Femur (tissue), 1 donor: Measurements from ENCODE around the gene DIO2.

ENCODE experiments used
- DNase-seq: peaks from one replicate; pipeline ENCODE4 v3.0.0-alpha.2; 2017

Gene DIO2

DNA sequence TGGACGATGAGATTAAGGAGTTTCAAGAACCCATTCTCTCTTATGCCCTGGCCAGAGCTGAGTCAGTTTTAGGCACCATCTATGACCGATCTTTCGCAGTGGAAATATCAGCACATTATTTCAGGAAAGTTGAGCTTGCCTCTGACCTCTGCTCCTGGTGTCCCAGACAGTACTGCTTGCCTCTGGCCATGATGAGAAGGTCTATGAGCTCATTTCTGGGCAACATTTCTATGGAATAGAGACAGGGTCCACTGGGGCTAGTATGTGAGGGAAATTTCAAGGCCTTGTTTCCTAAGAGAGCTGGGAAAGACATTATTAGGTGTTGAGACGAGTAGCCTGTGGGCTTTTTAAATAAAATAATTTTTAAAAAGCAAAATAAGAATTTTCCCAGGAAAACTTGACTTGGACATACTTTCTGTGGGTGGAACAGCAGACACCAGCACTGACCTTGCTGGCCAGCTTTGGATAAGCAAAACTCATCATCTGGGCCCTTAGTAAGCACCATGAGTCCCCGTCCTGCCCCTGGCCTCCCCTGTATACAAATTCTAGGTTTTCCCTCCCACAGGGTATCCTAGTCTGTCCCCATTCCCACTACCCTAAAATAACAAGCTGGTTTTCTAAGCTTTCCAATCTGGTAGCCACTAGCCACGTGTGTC is 43.4 kb downstream of the DIO2 start:
- DNase-seq: no peak

DNA sequence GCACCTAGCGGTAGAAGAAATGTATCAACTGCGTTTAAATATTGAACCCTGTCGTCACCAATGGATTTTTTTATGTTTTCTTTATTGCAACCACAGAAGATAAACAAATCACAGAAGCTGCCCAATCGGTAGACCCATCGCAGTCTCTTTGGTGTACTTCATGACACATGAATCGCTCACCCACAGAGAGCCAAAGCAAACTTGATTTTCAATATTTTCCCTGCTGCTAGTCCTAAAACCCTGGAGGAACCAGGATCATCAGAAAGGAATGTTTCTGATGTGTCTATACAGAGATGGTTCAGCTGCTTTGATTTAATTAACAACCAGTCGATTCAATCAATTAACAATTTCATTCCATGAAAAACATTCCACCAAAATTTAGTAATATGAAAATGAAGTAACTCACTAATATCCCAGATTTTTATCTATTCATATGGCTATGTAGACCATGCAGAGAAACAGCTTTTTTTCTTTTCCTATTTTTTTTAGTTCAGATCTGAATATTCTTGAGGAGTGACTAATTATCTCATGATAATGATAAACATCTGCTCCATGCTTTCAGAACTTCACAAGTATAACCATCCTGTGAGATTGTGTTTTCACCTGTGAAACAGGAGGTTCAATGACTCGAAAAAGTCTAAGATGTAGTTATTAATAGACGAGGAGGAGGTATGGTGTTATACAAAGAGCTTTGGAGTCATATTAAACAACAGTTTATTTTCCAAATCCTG is 46.1 kb downstream of the DIO2 start:
- no peak for DNase-seq

DNA sequence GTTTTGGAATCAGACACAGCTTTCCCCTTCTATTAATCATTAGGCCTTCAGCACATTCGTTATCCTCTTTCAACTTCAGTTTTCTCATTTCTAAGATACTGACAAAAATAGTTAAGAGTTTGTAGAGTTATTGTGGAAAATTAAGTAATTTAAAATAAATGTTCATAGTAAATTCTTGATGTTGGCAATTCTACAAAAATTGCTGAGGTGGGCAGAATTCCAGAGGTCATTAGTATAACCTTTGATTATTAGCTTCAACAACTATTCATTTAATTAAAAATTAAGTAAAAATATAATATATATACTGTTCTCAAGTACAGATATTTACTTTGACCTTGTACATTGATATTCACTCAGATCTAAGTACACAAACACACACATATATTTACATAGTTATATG is 58.5 kb downstream of the DIO2 start:
- DNase-seq: no peak

DNA sequence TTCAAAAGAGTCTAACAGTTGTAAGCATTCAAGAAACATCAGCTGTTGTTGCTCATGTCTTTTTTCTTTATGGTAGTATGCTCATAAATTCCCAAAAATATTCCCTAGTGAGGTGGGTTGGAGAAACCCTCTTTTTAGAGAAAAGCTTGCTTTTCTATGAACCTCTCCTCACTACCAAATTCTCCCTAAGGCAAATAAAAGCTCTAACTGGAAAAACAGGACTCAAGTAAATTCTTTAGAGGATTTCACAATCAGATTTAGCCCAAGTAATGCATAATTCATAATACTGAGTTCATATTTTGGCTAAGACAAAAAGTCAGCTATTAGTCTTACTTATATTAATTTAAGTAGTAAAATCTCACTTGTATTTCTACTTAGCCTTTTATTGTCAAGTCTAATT is 59.1 kb downstream of the DIO2 start:
- DNase-seq: no peak

DNA sequence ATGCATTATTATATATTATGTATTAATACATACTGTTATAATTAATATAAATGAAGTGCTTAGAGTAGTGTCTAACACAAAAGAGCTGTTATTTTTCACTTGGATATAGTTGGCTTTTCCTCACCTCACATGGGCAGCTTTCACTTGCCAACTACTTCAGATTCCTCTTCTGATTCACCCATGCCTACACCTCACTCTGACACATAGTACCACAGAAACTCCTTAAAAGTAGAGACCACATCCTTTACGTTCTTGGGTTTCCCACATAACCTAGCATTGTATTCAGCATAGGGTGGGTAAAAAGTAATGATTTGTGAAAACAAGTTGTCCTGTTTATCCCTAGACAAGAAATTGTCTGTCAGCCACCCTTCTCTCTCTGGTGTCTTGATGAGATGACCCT is 61.0 kb downstream of the DIO2 start:
- DNase-seq: no peak
